Jurkat, Clone E6-1 (cell line): ENCODE measurements around the gene SWT1.

Experiments
- DNase-seq: peaks from one replicate; pipeline ENCODE4 v3.0.0-alpha.2; 2011; ENCODE audit warnings: low read depth, low spot score
- H3K4me3 ChIP-seq: 2 replicates; pipeline ENCODE4 v1.5.1; 2011; ENCODE audit warnings: mild to moderate bottlenecking, low read length, control low read depth, moderate library complexity

SWT1 gene

DNA sequence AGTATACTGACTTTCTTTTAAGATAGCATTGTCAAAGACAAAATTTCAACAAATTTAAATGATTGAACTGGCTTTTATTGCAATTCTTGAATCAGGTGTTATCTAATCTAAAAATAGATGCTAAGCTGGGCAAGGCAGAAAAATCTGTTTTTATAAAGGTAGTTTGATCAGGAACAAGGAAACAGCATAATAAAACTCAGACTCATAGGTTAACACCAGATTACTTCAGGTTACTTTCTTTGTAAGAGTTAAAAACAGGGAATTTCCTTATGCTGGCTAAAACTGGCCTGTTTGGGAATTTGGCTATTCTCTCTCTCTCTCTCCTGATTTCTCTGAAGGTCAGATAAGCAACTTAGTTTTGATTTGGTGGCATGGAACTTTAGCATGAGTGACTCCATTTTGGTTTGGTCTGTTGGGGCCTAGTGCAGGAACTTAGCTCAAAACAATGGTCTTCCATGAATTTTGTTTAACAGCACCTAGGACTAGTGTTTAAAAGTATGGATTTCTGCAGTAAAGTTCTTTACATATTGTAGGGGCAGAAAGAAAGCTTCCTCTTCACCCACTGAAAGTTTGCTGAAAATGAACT, 184.3 kb downstream of the SWT1 start:
- no peak for DNase-seq
- no peak overlapping the region for H3K4me3 ChIP-seq
